K562 (cell line): Measurements from ENCODE around the gene CFL1. TPM values are rescaled to one million over a fixed set of nuclear protein-coding genes. Genes with fewer than 3 reads are reported as not detected.
A peak's percentile ranks its signal among the peaks of the same experiment; 100 is the strongest.

Experiments used
- CEBPB ChIP-seq: fragments of 450-650 bp; IDR thresholded peaks from 2 replicates; pipeline ENCODE4 v1.6.1; 2016; ENCODE audit warnings: missing genetic modification characterization, missing compliant biosample characterization
- DACH1 ChIP-seq: fragments of 450-650 bp; IDR thresholded peaks from 2 replicates; pipeline ENCODE4 v1.6.1; 2018; ENCODE audit not compliant: partially characterized antibody
- FIP1L1 ChIP-seq: fragments of 200-400 bp; formaldehyde crosslinking; IDR thresholded peaks from 2 replicates; pipeline ENCODE4 v1.6.1; 2018; ENCODE audit warnings: mild to moderate bottlenecking, low read depth, low read length; ENCODE audit not compliant: poor library complexity, severe bottlenecking
- HCFC1 ChIP-seq: IDR thresholded peaks from 2 replicates; pipeline ENCODE4 v1.6.1; 2012; ENCODE audit warnings: low read depth, low read length, improper control_type of control experiment
- IFI16 ChIP-seq: fragments of 250-450 bp; sonication (Bioruptor Pico); IDR thresholded peaks from 2 replicates; pipeline ENCODE4 v2.1.2; 2022; ENCODE audit warnings: mild to moderate bottlenecking, inconsistent platforms
- POLR3G ChIP-seq: IDR thresholded peaks from 2 replicates; pipeline ENCODE4 v1.6.1; 2011; ENCODE audit not compliant: insufficient read length, insufficient replicate concordance; ENCODE audit errors: extremely low read depth
- PYGO2 ChIP-seq: fragments of 450-650 bp; IDR thresholded peaks from 2 replicates; pipeline ENCODE4 v1.6.1; 2016; ENCODE audit warnings: mild to moderate bottlenecking, missing genetic modification characterization, moderate library complexity, missing compliant biosample characterization
- RFX1 ChIP-seq: fragments of 450-650 bp; IDR thresholded peaks from 2 replicates; pipeline ENCODE4 v1.6.1; 2016; ENCODE audit warnings: mild to moderate bottlenecking, moderate library complexity
- SREBF2 ChIP-seq: sonication (generic); formaldehyde crosslinking; IDR thresholded peaks from 2 replicates; pipeline ENCODE4 v1.4.0; 2020; ENCODE audit warnings: mild to moderate bottlenecking, missing genetic modification reagents
- TAF7 ChIP-seq: fragments of 450-650 bp; IDR thresholded peaks from 2 replicates; pipeline ENCODE4 v1.6.1; 2016; ENCODE audit warnings: missing genetic modification characterization, missing compliant biosample characterization
- TCFL5 ChIP-seq: fragments of 250-450 bp; sonication (Bioruptor Pico); conservative IDR thresholded peaks from 2 replicates; pipeline ENCODE4 v1.6.1; 2021; ENCODE audit warnings: mild to moderate bottlenecking, moderate library complexity, matching md5 sums
- ZBTB7A ChIP-seq: IDR thresholded peaks from 2 replicates; pipeline ENCODE4 v1.6.1; 2011; ENCODE audit warnings: low read depth, mild to moderate bottlenecking, low read length, moderate library complexity, borderline replicate concordance; ENCODE audit not compliant: control insufficient read depth
- ZFP30 ChIP-seq: fragments of 250-450 bp; sonication (Bioruptor Pico); IDR thresholded peaks from 2 replicates; pipeline ENCODE4 v1.8.0; 2022; ENCODE audit warnings: moderate library complexity, mild to moderate bottlenecking, inconsistent platforms, borderline replicate concordance
- ZNF143 ChIP-seq: sonication (generic); formaldehyde crosslinking; IDR thresholded peaks from 2 replicates; pipeline ENCODE4 v1.9.0; 2022; ENCODE audit warnings: mild to moderate bottlenecking, missing genetic modification reagents
- ZNF197 ChIP-seq: fragments of 200-800 bp; sonication (Bioruptor generic); IDR thresholded peaks from 2 replicates; pipeline ENCODE4 v1.6.1; 2016; ENCODE audit warnings: low read depth, missing genetic modification characterization, missing compliant biosample characterization
- ZNF224 ChIP-seq: sonication (generic); formaldehyde crosslinking; IDR thresholded peaks from 2 replicates; pipeline ENCODE4 v1.8.0; 2022; ENCODE audit warnings: mild to moderate bottlenecking, missing genetic modification reagents
- ZNF239 ChIP-seq: fragments of 250-450 bp; sonication (Bioruptor Pico); IDR thresholded peaks from 2 replicates; pipeline ENCODE4 v1.4.0; 2020; ENCODE audit warnings: mild to moderate bottlenecking
- ZNF707 ChIP-seq: fragments of 250-450 bp; sonication (Bioruptor Pico); conservative IDR thresholded peaks from 2 replicates; pipeline ENCODE4 v1.8.0; 2022; ENCODE audit warnings: inconsistent platforms, mild to moderate bottlenecking, moderate library complexity
- ZZZ3 ChIP-seq: fragments of 450-650 bp; IDR thresholded peaks from 2 replicates; pipeline ENCODE4 v1.6.1; 2016; ENCODE audit warnings: antibody characterized with exemption, mild to moderate bottlenecking, moderate library complexity
- polyA plus RNA-seq, 8 experiments: library from polyadenylated mRNA; depleted of rRNA in 4 of 8; stranded (reverse) in 5 of 8; unstranded in 3 of 8; fragments of >200 nt; fragmentation: Nextera tagmentation in 2 of 8; fragmentation: Illumina TruSeq in 1 of 8; extraction: Ambion mirVana in 2 of 8; extraction: Trizol in 1 of 8; gene quantifications; 2 replicates each; pipeline versions ENCODE4 v1.2.1 to v1.2.3, GENCODE V29; 2011 to 2014; ENCODE audit warnings: inconsistent platforms in 1 of 8, missing spikeins in 1 of 8
- total RNA-seq, 7 experiments: library from RNA; depleted of rRNA in 6 of 7; stranded (reverse); fragments of >200 nt in 6 of 7; fragmentation: Illumina TruSeq in 2 of 7; extraction: Trizol in 2 of 7; gene quantifications; 2 replicates each; pipeline versions ENCODE4 v1.2.1 to v1.2.3, GENCODE V29; 2011 to 2021; ENCODE audit warnings: low replicate concordance in 1 of 7
- TF ChIP-seq, protein P1 (sequence below): fragments of 450-650 bp; conservative IDR thresholded peaks from 2 replicates; pipeline ENCODE4 v1.6.1; 2016; ENCODE audit warnings: missing genetic modification characterization, low read depth, mild to moderate bottlenecking, missing compliant biosample characterization, moderate library complexity
- TF ChIP-seq, protein P2 (sequence below): fragments of 250-450 bp; sonication (Bioruptor Pico); IDR thresholded peaks from 2 replicates; pipeline ENCODE4 v1.9.0; 2021; ENCODE audit warnings: mild to moderate bottlenecking
- TF ChIP-seq, protein P3 (sequence below): fragments of 250-450 bp; sonication (Bioruptor Pico); IDR thresholded peaks from 2 replicates; pipeline ENCODE4 v1.4.0; 2020; ENCODE audit warnings: mild to moderate bottlenecking, moderate library complexity, borderline replicate concordance
- TF ChIP-seq, protein P4 (sequence below): sonication (generic); formaldehyde crosslinking; IDR thresholded peaks from 2 replicates; pipeline ENCODE4 v1.8.0; 2022; ENCODE audit warnings: mild to moderate bottlenecking, missing genetic modification reagents
- TF ChIP-seq, protein P5 (sequence below): IDR thresholded peaks from 3 replicates; pipeline ENCODE4 v1.6.1; 2011; ENCODE audit warnings: borderline replicate concordance, mild to moderate bottlenecking; ENCODE audit not compliant: insufficient read length, insufficient read depth

CFL1 gene
- total and polyA plus RNA-seq, 9 of the 15 experiments (the other 6 are each of a cell fraction or from before 2014, with no cell fraction given): 105 to 1,101 (median 859) TPM

DNA sequence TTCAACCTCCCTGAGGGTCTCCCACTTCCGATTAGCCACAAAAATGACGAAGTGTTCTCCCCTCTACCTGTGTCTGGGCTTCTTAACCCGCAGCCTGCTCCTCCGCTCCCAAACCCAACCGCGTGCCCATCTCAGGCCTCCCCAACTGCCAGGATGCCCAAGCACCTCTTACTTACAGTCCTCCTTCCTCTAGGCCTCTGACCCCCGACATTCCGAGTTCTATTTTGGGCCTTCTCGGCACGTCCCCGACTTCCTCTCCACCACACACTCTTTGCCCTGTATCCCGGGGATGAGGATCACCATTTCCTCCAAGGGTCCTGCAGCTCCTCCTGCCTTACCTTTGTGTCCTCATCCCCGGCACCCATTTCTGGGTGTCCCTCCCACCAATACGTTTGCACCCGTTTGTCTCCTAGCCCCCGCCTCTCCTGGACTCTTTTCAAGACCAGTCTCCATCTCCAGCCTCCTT is 1.9 kb upstream of the CFL1 start (continued):
- TF ChIP-seq ZNF143: no peak
- no peak for TF ChIP-seq ZNF197 (CRISPR knock-in tag)
- TF ChIP-seq TCFL5 (CRISPR knock-in tag): no peak
- no peak for TF ChIP-seq HCFC1
- TF ChIP-seq ZNF239 (CRISPR knock-in tag): no peak
- TF ChIP-seq, protein P1, sequence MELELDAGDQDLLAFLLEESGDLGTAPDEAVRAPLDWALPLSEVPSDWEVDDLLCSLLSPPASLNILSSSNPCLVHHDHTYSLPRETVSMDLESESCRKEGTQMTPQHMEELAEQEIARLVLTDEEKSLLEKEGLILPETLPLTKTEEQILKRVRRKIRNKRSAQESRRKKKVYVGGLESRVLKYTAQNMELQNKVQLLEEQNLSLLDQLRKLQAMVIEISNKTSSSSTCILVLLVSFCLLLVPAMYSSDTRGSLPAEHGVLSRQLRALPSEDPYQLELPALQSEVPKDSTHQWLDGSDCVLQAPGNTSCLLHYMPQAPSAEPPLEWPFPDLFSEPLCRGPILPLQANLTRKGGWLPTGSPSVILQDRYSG (tag): no peak
- no peak for TF ChIP-seq RFX1
- TF ChIP-seq CEBPB (tag): no peak
- TF ChIP-seq, protein P2, sequence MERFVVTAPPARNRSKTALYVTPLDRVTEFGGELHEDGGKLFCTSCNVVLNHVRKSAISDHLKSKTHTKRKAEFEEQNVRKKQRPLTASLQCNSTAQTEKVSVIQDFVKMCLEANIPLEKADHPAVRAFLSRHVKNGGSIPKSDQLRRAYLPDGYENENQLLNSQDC (CRISPR knock-in tag): no peak
- TF ChIP-seq ZNF707 (CRISPR knock-in tag): no peak
- no peak for TF ChIP-seq IFI16 (CRISPR knock-in tag)
- TF ChIP-seq, protein P3, sequence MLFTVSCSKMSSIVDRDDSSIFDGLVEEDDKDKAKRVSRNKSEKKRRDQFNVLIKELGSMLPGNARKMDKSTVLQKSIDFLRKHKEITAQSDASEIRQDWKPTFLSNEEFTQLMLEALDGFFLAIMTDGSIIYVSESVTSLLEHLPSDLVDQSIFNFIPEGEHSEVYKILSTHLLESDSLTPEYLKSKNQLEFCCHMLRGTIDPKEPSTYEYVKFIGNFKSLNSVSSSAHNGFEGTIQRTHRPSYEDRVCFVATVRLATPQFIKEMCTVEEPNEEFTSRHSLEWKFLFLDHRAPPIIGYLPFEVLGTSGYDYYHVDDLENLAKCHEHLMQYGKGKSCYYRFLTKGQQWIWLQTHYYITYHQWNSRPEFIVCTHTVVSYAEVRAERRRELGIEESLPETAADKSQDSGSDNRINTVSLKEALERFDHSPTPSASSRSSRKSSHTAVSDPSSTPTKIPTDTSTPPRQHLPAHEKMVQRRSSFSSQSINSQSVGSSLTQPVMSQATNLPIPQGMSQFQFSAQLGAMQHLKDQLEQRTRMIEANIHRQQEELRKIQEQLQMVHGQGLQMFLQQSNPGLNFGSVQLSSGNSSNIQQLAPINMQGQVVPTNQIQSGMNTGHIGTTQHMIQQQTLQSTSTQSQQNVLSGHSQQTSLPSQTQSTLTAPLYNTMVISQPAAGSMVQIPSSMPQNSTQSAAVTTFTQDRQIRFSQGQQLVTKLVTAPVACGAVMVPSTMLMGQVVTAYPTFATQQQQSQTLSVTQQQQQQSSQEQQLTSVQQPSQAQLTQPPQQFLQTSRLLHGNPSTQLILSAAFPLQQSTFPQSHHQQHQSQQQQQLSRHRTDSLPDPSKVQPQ (CRISPR knock-in tag): no peak
- TF ChIP-seq ZFP30: no peak
- no peak for TF ChIP-seq DACH1
- no peak for TF ChIP-seq ZNF224 (CRISPR knock-in tag)
- peak; percentile 63 for TF ChIP-seq TAF7 (tag)
- no peak for TF ChIP-seq SREBF2 (CRISPR knock-in tag)
- TF ChIP-seq ZZZ3: no peak
- no peak for TF ChIP-seq POLR3G
- no peak for TF ChIP-seq FIP1L1
- no peak for TF ChIP-seq ZBTB7A
- TF ChIP-seq, protein P4, sequence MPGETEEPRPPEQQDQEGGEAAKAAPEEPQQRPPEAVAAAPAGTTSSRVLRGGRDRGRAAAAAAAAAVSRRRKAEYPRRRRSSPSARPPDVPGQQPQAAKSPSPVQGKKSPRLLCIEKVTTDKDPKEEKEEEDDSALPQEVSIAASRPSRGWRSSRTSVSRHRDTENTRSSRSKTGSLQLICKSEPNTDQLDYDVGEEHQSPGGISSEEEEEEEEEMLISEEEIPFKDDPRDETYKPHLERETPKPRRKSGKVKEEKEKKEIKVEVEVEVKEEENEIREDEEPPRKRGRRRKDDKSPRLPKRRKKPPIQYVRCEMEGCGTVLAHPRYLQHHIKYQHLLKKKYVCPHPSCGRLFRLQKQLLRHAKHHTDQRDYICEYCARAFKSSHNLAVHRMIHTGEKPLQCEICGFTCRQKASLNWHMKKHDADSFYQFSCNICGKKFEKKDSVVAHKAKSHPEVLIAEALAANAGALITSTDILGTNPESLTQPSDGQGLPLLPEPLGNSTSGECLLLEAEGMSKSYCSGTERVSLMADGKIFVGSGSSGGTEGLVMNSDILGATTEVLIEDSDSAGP (CRISPR knock-in tag): no peak
- TF ChIP-seq PYGO2: no peak
- TF ChIP-seq, protein P5, sequence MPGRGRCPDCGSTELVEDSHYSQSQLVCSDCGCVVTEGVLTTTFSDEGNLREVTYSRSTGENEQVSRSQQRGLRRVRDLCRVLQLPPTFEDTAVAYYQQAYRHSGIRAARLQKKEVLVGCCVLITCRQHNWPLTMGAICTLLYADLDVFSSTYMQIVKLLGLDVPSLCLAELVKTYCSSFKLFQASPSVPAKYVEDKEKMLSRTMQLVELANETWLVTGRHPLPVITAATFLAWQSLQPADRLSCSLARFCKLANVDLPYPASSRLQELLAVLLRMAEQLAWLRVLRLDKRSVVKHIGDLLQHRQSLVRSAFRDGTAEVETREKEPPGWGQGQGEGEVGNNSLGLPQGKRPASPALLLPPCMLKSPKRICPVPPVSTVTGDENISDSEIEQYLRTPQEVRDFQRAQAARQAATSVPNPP: no peak
